ENCODE results near the gene S100A7A.

The S100A7A gene

DNA sequence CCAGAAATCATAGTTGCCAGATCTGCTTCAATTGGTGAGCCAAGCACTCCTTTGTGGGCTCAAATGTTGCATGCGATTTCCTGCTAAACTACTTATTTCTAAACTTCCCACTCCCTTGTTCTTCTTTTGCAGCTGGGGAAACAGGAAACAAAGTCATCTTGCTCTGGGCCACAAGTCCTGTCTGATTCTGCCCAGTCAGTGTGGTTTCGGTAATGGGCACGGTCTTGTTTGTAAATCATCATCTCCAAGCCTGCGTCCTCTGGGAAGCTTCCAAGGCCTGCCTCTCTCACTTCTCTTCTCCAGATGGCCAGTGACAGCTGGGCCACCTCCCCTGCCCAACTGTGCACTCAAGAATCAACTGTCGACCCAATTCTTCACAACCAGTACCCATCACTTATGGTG lies 29.8 kb upstream of the S100A7A start:
- Histone ChIP-seq H3K9me3 (ENCODE audit: insufficient read depth, low read depth, low read length) (no peaks in the 10 kb centered on the region), H3K4me1 (ENCODE audit: insufficient read depth, low read length) (no peaks in the 10 kb centered on the region), H3K9ac (ENCODE audit: low read depth, low read length) (no peak overlapping the region), H3K4me3 (ENCODE audit: low read length) (no peak overlapping the region), H3K27ac (ENCODE audit: low read depth, low read length) (no peak overlapping the region), H3K27me3 (ENCODE audit: insufficient read depth, low read length) (no peaks in the 10 kb centered on the region), H3K36me3 (ENCODE audit: insufficient read depth, low read length) (no peaks in the 10 kb centered on the region)
- WGBS = 92% methylated on average over 5 of the region's 5 CpGs

DNA sequence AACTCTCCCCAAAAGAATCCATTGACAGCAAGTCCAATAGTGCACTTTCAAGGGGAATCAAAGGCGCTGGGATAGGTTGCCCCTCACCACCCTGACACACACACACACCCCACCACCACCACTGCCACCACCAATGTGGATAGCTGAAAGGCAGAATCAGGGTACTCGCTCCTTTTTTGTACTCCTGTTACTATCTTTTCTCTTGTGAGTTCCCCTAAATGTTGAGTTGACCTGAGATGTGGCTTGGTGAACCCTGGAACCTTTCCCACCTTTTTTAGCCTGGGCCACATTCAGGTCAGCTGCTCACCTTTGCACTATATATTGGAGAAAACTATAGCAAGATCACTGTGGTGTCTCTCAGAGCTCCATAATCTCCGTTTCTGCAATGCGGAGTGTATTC lies 29.3 kb upstream of the S100A7A start:
- no peaks in the 10 kb centered on the region for H3K9me3 ChIP-seq (ENCODE audit: insufficient read depth, low read depth, low read length)
- no peaks in the 10 kb centered on the region for H3K27me3 ChIP-seq (ENCODE audit: insufficient read depth, low read length)
- no peak overlapping the region for H3K4me3 ChIP-seq (ENCODE audit: low read length)
- no peak overlapping the region for H3K27ac ChIP-seq (ENCODE audit: low read depth, low read length)
- WGBS = 86% methylated on average over 4 of the region's 4 CpGs
- H3K36me3 ChIP-seq (ENCODE audit: insufficient read depth, low read length) = no peaks in the 10 kb centered on the region
- H3K4me1 ChIP-seq (ENCODE audit: insufficient read depth, low read length) = no peaks in the 10 kb centered on the region
- no peak overlapping the region for H3K9ac ChIP-seq (ENCODE audit: low read depth, low read length)

DNA sequence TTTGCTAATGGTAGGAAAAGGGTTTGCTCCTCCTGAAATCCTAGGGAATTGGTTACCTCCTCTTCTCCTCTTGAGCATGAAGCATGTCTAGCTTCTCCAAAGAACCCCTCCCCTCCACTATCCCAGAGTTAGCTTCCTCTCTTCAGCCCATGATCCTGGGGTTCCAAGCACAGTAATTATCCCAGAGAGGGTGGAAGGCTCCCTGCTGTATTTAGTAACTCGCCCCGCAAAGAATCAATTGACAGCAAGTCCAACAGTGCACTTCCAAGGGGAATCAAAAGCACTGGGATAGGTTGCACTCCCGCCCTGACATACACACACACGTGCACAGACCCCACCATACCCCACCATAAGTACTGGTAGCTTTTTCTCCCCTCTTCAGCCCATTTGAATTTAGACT lies 28.5 kb upstream of the S100A7A start:
- no peak overlapping the region for H3K4me3 ChIP-seq (ENCODE audit: low read length)
- H3K27me3 ChIP-seq (ENCODE audit: insufficient read depth, low read length) = no peaks in the 10 kb centered on the region
- 85% methylated on average over 4 of the region's 4 CpGs for WGBS
- no peak overlapping the region for H3K27ac ChIP-seq (ENCODE audit: low read depth, low read length)
- H3K4me1 ChIP-seq (ENCODE audit: insufficient read depth, low read length) = no peaks in the 10 kb centered on the region
- H3K9me3 ChIP-seq (ENCODE audit: insufficient read depth, low read depth, low read length) = no peaks in the 10 kb centered on the region
- H3K36me3 ChIP-seq (ENCODE audit: insufficient read depth, low read length) = no peaks in the 10 kb centered on the region
- H3K9ac ChIP-seq (ENCODE audit: low read depth, low read length) = no peak overlapping the region

DNA sequence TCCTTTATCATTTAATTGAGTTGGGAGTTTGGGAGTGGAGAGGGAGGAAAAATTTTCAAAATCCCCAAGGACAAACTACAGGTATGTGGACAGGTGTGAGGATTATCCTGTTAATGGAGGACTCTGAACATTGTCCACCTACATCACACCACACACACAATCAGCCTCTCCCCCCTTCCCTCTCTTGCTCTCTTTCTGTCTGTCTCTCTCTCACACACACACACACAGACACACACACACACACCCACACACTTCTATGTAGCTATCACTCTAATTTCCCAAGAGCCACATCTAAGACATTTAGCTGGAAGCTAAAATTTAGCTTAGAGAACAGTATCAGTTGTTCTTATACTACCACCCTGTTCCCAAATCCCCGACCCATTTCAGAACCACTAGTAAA lies 26.9 kb upstream of the S100A7A start:
- WGBS = 100% methylated on average over 1 of the region's 1 CpG
- no peak overlapping the region for H3K4me3 ChIP-seq (ENCODE audit: low read length)
- no peaks in the 10 kb centered on the region for H3K9me3 ChIP-seq (ENCODE audit: insufficient read depth, low read depth, low read length)
- H3K4me1 ChIP-seq (ENCODE audit: insufficient read depth, low read length) = no peaks in the 10 kb centered on the region
- H3K27me3 ChIP-seq (ENCODE audit: insufficient read depth, low read length) = no peaks in the 10 kb centered on the region
- H3K27ac ChIP-seq (ENCODE audit: low read depth, low read length) = no peak overlapping the region
- H3K36me3 ChIP-seq (ENCODE audit: insufficient read depth, low read length) = no peaks in the 10 kb centered on the region
- no peak overlapping the region for H3K9ac ChIP-seq (ENCODE audit: low read depth, low read length)

DNA sequence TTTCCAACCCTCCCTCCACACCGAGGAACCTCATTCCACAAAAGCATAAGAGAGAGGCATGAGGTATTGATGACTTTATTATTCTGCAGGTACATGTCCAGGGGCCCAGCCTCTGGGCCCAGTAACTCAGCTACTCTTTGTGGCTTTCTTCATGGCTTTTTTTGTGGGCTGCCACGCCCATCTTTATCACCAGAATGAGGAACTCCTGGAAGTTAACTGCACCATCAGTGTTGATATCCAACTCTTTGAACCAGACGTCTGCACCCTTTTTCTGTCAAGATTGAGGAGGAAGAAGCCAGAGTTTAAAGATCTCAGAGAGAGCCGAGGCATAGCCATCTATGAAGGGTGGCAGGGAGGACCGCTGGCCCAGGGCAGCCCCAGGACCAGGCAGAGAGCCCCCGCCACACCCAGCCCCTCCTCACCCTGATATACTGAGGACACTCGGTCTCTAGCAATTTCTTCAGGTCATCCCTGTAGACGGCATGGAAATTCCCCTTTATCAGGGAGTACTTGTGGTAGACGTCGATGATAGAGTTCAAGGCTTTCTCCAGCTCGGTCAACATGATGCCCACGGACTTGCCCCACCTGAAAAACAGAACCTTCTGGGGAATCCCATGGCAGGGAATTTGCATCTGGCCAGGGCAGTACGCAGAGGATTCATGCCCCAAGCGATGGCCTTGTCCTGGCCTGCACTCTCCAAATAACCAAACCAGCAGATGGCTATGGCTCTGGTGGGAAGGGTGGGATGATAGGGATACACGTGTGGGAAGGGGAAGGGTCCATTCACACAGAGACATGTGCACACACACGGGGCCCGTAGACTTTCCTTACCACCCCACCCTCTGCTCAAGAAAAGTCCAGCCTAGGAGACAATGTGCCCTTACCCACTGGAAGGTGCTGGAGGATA lies 26.1 kb upstream of the S100A7A start:
- Histone ChIP-seq H3K4me3 (ENCODE audit: low read length) (no peak overlapping the region), H3K9me3 (ENCODE audit: insufficient read depth, low read depth, low read length) (no peaks in the 10 kb centered on the region), H3K9ac (ENCODE audit: low read depth, low read length) (no peak overlapping the region), H3K36me3 (ENCODE audit: insufficient read depth, low read length) (no peaks in the 10 kb centered on the region), H3K4me1 (ENCODE audit: insufficient read depth, low read length) (no peaks in the 10 kb centered on the region), H3K27me3 (ENCODE audit: insufficient read depth, low read length) (no peaks in the 10 kb centered on the region), H3K27ac (ENCODE audit: low read depth, low read length) (no peak overlapping the region)
- 88% methylated on average over 15 of the region's 17 CpGs for WGBS

DNA sequence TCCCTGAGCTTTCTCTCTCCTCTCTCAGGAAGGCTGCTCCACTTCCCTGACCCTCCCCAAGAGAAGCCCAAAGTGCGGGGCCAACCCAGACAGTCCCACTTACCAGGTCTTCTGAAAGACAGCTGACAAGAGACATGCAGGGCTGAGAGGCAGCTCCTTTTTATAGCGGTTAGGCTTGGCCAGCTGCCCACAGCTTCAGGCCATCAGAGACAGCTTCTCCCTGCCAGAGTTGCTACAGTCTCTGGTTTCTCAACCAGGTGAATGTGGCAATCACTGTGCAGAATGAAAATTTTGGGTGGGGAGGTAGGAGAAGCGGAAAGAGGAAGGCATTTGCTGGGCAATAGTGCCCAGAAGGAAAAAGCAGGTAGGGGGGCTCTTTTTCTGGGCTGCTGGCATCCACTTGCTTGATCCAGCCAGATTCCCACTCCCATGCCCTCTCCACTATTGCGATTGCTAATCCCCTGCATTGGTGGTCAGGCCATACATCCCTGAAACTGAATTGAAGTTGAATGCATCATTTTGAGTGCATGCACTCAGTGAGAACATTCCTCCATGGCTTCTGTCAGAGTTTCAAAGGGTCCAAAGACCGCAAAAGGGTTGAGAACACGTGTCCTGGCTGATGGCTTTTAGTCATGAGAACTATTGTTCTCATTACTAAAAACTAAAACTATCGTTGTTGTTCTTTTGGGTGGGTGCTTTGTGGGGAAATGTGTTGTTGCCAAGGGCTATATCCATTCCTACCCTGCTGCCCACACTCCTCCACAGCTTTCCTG lies 25.2 kb upstream of the S100A7A start, which contains the start of gene S100A8:
S100A8 (minus strand) TSS at position 136 of the 773 bp plus-strand sequence. CDS start 538 bp downstream, outside the sequence.
- H3K4me1 ChIP-seq (ENCODE audit: insufficient read depth, low read length) = no peaks in the 10 kb centered on the region
- no peak within 1 kb of the TSS for H3K9ac ChIP-seq (ENCODE audit: low read depth, low read length)
- H3K4me3 ChIP-seq (ENCODE audit: low read length) = no peak within 1 kb of the TSS
- H3K27ac ChIP-seq (ENCODE audit: low read depth, low read length) = no peak within 1 kb of the TSS
- H3K9me3 ChIP-seq (ENCODE audit: insufficient read depth, low read depth, low read length) = no peaks in the 10 kb centered on the region
- WGBS = 87% methylated on average over 6 of the region's 7 CpGs
- no peaks in the 10 kb centered on the region for H3K27me3 ChIP-seq (ENCODE audit: insufficient read depth, low read length)
- no peaks in the 10 kb centered on the region for H3K36me3 ChIP-seq (ENCODE audit: insufficient read depth, low read length)

DNA sequence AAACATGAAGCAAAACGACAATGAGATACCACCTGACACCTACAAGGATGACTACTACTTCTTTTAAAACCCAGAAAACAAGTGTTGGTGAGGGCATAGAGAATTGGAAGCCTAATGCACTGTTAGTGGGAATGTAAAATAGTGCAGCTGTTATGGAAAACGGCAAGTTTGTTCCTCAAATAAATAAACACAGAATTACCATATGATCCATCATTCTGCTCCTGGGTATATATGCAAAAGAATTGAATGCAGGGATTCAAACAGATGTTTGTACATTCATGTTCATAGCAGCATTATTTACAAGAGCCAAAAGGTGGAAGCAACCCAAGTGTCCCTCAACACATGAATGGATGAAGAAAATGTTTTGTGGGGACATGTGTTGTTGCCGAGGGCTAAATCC lies 24.1 kb upstream of the S100A7A start:
- Histone ChIP-seq H3K4me1 (ENCODE audit: insufficient read depth, low read length) (no peaks in the 10 kb centered on the region), H3K27ac (ENCODE audit: low read depth, low read length) (no peak overlapping the region), H3K9ac (ENCODE audit: low read depth, low read length) (no peak overlapping the region), H3K27me3 (ENCODE audit: insufficient read depth, low read length) (no peaks in the 10 kb centered on the region), H3K9me3 (ENCODE audit: insufficient read depth, low read depth, low read length) (no peaks in the 10 kb centered on the region), H3K4me3 (ENCODE audit: low read length) (no peak overlapping the region), H3K36me3 (ENCODE audit: insufficient read depth, low read length) (no peaks in the 10 kb centered on the region)
- WGBS = 100% methylated on average over 1 of the region's 3 CpGs

DNA sequence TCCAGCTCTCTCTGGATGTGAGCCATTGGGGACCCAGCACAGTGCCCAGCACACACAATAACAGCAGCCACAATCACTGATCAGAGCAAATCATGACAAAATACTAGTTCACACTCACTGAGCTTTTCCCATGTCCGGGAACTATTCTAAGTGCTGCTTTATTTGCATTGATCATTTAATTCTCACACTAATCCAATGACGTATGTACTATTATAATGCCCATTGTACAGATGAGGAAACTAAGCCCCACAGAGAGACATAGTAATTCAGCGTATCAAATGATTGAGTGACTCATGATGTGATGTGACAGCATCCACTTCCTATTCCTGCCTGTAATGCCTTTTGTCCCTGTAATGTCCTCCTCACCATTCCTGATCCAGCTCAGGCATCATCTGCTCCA lies 23.5 kb upstream of the S100A7A start:
- Histone ChIP-seq H3K4me1 (ENCODE audit: insufficient read depth, low read length) (no peaks in the 10 kb centered on the region), H3K27me3 (ENCODE audit: insufficient read depth, low read length) (no peaks in the 10 kb centered on the region), H3K36me3 (ENCODE audit: insufficient read depth, low read length) (no peaks in the 10 kb centered on the region), H3K9me3 (ENCODE audit: insufficient read depth, low read depth, low read length) (no peaks in the 10 kb centered on the region), H3K27ac (ENCODE audit: low read depth, low read length) (no peak overlapping the region), H3K4me3 (ENCODE audit: low read length) (no peak overlapping the region), H3K9ac (ENCODE audit: low read depth, low read length) (no peak overlapping the region)
- WGBS = 86% methylated on average over 3 of the region's 3 CpGs

DNA sequence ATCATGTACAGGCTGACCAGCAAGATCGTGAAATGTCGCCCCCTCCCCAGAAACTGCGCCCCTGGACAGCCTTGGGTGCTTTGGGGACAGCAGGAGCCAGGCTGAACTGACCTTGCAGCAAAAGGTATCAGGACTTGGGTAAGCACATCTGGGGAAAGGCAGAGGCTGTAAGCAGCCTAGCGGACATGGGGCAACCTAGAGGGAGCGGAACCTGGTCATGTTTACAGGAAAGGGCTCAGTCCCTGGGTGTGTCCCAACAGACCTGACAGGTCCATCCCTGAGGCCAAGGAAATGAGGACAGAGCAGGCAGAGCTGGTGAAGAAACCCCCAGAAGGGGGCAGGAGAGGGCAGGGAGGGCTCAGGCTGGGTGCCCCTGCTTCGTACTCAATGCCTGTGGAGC lies 22.4 kb upstream of the S100A7A start:
- Histone ChIP-seq H3K27ac (ENCODE audit: low read depth, low read length) (no peak overlapping the region), H3K9me3 (ENCODE audit: insufficient read depth, low read depth, low read length) (no peaks in the 10 kb centered on the region), H3K9ac (ENCODE audit: low read depth, low read length) (no peak overlapping the region), H3K36me3 (ENCODE audit: insufficient read depth, low read length) (no peaks in the 10 kb centered on the region), H3K4me3 (ENCODE audit: low read length) (no peak overlapping the region), H3K27me3 (ENCODE audit: insufficient read depth, low read length) (no peaks in the 10 kb centered on the region), H3K4me1 (ENCODE audit: insufficient read depth, low read length) (no peaks in the 10 kb centered on the region)
- 82% methylated on average over 6 of the region's 6 CpGs for WGBS

DNA sequence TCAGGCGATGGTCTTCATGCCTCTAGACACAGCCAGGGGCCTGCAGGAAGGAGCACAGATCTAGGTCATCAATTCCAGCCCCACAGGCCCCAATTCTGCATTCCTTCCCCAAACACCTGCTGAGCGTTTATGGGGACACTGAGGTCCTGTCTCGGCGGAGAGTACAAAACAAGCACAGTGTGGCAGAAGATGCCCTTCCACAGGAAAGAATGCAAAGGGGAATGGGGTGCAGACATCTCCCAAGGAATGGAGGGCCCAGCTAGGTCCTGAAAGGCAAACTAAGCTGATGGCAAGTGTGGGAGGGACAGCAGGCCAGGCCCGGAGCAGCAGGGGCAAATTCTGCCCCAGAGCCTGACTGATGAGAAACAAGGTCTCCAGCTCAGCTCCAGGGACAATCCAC lies 21.9 kb upstream of the S100A7A start:
- Histone ChIP-seq H3K27ac (ENCODE audit: low read depth, low read length) (no peak overlapping the region), H3K4me3 (ENCODE audit: low read length) (no peak overlapping the region), H3K27me3 (ENCODE audit: insufficient read depth, low read length) (no peaks in the 10 kb centered on the region), H3K9me3 (ENCODE audit: insufficient read depth, low read depth, low read length) (no peaks in the 10 kb centered on the region), H3K4me1 (ENCODE audit: insufficient read depth, low read length) (no peaks in the 10 kb centered on the region), H3K9ac (ENCODE audit: low read depth, low read length) (no peak overlapping the region), H3K36me3 (ENCODE audit: insufficient read depth, low read length) (no peaks in the 10 kb centered on the region)
- 86% methylated on average over 5 of the region's 5 CpGs for WGBS

DNA sequence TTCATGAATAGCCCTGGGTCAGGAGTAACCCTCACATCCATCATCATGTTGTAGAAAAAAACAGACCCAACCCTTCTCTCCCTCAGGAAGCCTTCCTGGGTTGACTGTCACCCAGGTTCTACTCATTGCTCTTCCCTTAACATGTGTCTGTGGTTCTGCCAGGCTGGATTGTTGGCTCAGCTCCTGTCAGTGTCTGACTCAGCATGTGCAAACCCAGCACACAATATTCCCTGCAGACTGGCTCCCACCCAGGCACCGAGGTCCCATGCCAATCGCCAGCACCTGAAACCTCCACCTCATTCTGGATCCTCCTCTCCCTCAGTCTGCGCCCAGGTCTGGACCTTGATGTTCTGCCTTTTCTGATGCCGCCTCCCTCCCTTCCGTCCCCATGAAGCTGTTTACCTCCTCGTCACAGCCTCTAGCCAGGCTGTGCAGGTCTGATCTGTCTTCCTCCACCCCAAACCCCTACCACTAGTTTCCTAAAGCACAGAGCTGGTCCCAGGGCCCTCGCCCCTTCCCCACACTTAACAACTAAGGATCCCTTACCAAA lies 21.1 kb upstream of the S100A7A start:
- H3K9ac ChIP-seq (ENCODE audit: low read depth, low read length) = no peak overlapping the region
- no peak overlapping the region for H3K4me3 ChIP-seq (ENCODE audit: low read length)
- H3K36me3 ChIP-seq (ENCODE audit: insufficient read depth, low read length) = no peaks in the 10 kb centered on the region
- whole genome bisulfite sequencing = 86% methylated on average over 7 of the region's 7 CpGs
- H3K4me1 ChIP-seq (ENCODE audit: insufficient read depth, low read length) = no peaks in the 10 kb centered on the region
- H3K27ac ChIP-seq (ENCODE audit: low read depth, low read length) = no peak overlapping the region
- no peaks in the 10 kb centered on the region for H3K27me3 ChIP-seq (ENCODE audit: insufficient read depth, low read length)
- no peaks in the 10 kb centered on the region for H3K9me3 ChIP-seq (ENCODE audit: insufficient read depth, low read depth, low read length)
